ENCODE data around the gene HDLBP.

HDLBP gene

GRCh38 chr2:241275504-241275903 is 40.0 kb downstream of the HDLBP start:
- TF ChIP-seq, protein P1, sequence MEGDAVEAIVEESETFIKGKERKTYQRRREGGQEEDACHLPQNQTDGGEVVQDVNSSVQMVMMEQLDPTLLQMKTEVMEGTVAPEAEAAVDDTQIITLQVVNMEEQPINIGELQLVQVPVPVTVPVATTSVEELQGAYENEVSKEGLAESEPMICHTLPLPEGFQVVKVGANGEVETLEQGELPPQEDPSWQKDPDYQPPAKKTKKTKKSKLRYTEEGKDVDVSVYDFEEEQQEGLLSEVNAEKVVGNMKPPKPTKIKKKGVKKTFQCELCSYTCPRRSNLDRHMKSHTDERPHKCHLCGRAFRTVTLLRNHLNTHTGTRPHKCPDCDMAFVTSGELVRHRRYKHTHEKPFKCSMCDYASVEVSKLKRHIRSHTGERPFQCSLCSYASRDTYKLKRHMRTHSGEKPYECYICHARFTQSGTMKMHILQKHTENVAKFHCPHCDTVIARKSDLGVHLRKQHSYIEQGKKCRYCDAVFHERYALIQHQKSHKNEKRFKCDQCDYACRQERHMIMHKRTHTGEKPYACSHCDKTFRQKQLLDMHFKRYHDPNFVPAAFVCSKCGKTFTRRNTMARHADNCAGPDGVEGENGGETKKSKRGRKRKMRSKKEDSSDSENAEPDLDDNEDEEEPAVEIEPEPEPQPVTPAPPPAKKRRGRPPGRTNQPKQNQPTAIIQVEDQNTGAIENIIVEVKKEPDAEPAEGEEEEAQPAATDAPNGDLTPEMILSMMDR (IDR thresholded peaks at IDR 0.05; ENCODE audit: low read depth, low read length, missing control alignments), result no peak
- Histone ChIP-seq H3K4me3 (ENCODE audit: low read depth, low read length) (no peak overlapping the region), H3K27ac (no peak overlapping the region), H3K27me3 (replicated peaks) (no peaks in the 10 kb centered on the region), H3K36me3 (replicated peaks) (no peaks in the 10 kb centered on the region)
- DNase-seq, result no peak
- in situ Hi-C loops (cut with HindIII; ENCODE audit: low pct_ligation_motif_present, low sequenced_read_pairs), result no loop called here

- DNase-seq, result no peak
- Histone ChIP-seq H3K27ac (no peak overlapping the region), H3K27me3 (replicated peaks) (no peaks in the 10 kb centered on the region), H3K4me3 (ENCODE audit: low read depth, low read length) (no peak overlapping the region), H3K36me3 (replicated peaks) (peaks cover 3% of the 10 kb centered on the region)
- TF ChIP-seq, protein P1 (IDR thresholded peaks at IDR 0.05; ENCODE audit: low read depth, low read length, missing control alignments), result no peak
- in situ Hi-C loops (cut with HindIII; ENCODE audit: low pct_ligation_motif_present, low sequenced_read_pairs), result no loop called here
Observed at GRCh38 chr2:241274127-241274526, 41.3 kb downstream of the HDLBP start.

DNA sequence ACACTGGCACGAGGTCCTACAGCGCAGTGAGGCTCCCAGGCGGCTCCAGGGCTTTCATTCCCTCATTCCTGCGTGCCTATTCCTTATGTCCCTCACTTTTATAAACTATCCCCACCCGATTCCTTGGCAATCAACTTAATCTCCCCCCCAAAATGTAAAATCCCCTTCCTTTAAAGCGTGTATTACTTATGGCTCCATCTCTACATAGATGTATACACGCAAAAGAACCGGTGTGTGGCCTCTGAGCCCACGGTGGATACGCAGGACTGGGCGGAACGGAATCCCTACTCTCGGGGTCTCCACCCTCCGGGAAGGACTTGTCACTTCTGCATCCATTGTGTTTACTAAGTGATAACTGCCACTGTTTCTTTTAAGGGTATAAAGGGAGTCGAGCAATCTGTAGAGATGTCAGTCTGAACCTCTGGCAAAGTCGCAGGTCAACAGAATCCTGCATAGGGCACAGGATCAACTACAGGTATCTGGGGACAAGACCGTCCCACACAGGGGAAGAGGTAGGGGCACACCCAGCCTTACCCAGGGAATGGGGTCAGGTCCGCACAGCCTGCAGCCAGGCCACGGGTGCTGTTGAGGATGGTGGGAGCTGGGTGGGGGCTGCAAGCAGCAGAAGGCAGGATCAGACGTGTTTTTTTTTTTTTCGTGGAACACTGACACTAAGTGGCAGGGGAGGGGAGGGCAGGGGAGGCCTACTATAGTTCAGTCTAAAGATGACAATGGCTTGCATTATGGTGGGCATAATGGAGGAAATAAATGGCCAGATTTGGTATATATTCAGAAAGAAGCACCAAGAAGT is 42.1 kb downstream of the HDLBP start:
- no peak for DNase-seq
- in situ Hi-C loops (cut with HindIII; ENCODE audit: low pct_ligation_motif_present, low sequenced_read_pairs), result no loop called here
- H3K36me3 ChIP-seq (replicated peaks), result peaks cover 7% of the 10 kb centered on the region
- peak overlapping the region; percentile 92 for H3K27ac ChIP-seq
- H3K4me3 ChIP-seq (ENCODE audit: low read depth, low read length), result peak overlapping the region; percentile 79
- no peaks in the 10 kb centered on the region for H3K27me3 ChIP-seq (replicated peaks)
- TF ChIP-seq, protein P1 (IDR thresholded peaks at IDR 0.05; ENCODE audit: low read depth, low read length, missing control alignments), result no peak

- DNase-seq, result peak; percentile 36
- peaks cover 16% of the 10 kb centered on the region for H3K36me3 ChIP-seq (replicated peaks)
- in situ Hi-C loops (cut with HindIII; ENCODE audit: low pct_ligation_motif_present, low sequenced_read_pairs), result no loop called here
- peak overlapping the region; percentile 92 for H3K27ac ChIP-seq
- no peaks in the 10 kb centered on the region for H3K27me3 ChIP-seq (replicated peaks)
- peak overlapping the region; percentile 79 for H3K4me3 ChIP-seq (ENCODE audit: low read depth, low read length)
- TF ChIP-seq, protein P1 (IDR thresholded peaks at IDR 0.05; ENCODE audit: low read depth, low read length, missing control alignments), result no peak
Observed at GRCh38 chr2:241272303-241273209, 42.9 kb downstream of the HDLBP start.

- peak overlapping the region; percentile 92 for H3K27ac ChIP-seq
- in situ Hi-C loops (cut with HindIII; ENCODE audit: low pct_ligation_motif_present, low sequenced_read_pairs), result no loop called here
- peak overlapping the region; percentile 79 for H3K4me3 ChIP-seq (ENCODE audit: low read depth, low read length)
Observed at GRCh38 chr2:241271706-241272302, 43.7 kb downstream of the HDLBP start.

More at GRCh38 chr2:241271706-241272302, 43.7 kb downstream of the HDLBP start:
- DNase-seq, result peak; percentile 76
- TF ChIP-seq, protein P1 (IDR thresholded peaks at IDR 0.05; ENCODE audit: low read depth, low read length, missing control alignments), result no peak
- H3K27me3 ChIP-seq (replicated peaks), result no peaks in the 10 kb centered on the region
- peaks cover 22% of the 10 kb centered on the region for H3K36me3 ChIP-seq (replicated peaks)

Data from brain microvascular endothelial cell (primary cell).